Osteoblast (primary cell): ENCODE measurements around the gene GDE1. TPM values are rescaled to one million over a fixed set of nuclear protein-coding genes. Genes with fewer than 3 reads are reported as not detected.

Experiments
- DNase-seq: peaks from one replicate; pipeline ENCODE4 v3.0.0; 2011; ENCODE audit warnings: low spot score, mixed read lengths; ENCODE audit not compliant: insufficient read length; ENCODE audit errors: missing footprints
- H2AFZ ChIP-seq: 2 replicates; pipeline ENCODE4 v1.6.0; 2011; ENCODE audit warnings: mild to moderate bottlenecking, low read length
- H3K27ac ChIP-seq: 2 replicates; pipeline ENCODE4 v1.5.1; 2011; ENCODE audit warnings: mild to moderate bottlenecking, low read depth, low read length, moderate library complexity
- H3K27me3 ChIP-seq: 2 replicates; pipeline ENCODE4 v1.6.0; 2012; ENCODE audit warnings: mild to moderate bottlenecking, control low read depth, inconsistent platforms, low read length, moderate library complexity; ENCODE audit not compliant: insufficient read depth
- H3K36me3 ChIP-seq: 2 replicates; pipeline ENCODE4 v1.5.1; 2011; ENCODE audit warnings: mild to moderate bottlenecking, low read length, control low read depth, moderate library complexity; ENCODE audit not compliant: insufficient read depth
- H3K4me1 ChIP-seq: 2 replicates; pipeline ENCODE4 v1.5.1; 2011; ENCODE audit warnings: mild to moderate bottlenecking, low read length, control low read depth, moderate library complexity; ENCODE audit not compliant: insufficient read depth
- H3K4me2 ChIP-seq: 2 replicates; pipeline ENCODE4 v1.6.0; 2011; ENCODE audit warnings: mild to moderate bottlenecking, low read length; ENCODE audit not compliant: insufficient read depth
- H3K4me3 ChIP-seq: fragments of 200-600 bp; sonication (generic); 3 replicates; pipeline ENCODE4 v1.5.1; 2012; ENCODE audit warnings: mild to moderate bottlenecking, low read length, inconsistent platforms; ENCODE audit not compliant: insufficient read depth
- H3K79me2 ChIP-seq: 2 replicates; pipeline ENCODE4 v1.6.0; 2012; ENCODE audit warnings: mild to moderate bottlenecking, low read length, control low read depth, inconsistent platforms; ENCODE audit not compliant: insufficient read depth
- H3K9me3 ChIP-seq: 2 replicates; pipeline ENCODE4 v1.5.1; 2011; ENCODE audit warnings: low read depth, low read length, control low read depth
- H4K20me1 ChIP-seq: 2 replicates; pipeline ENCODE4 v1.6.0; 2012; ENCODE audit warnings: mild to moderate bottlenecking, low read length, control low read depth; ENCODE audit not compliant: insufficient read depth
- total RNA-seq: library from RNA; depleted of rRNA; stranded (reverse); fragments of >200 nt; gene quantifications from 2 replicates; pipeline ENCODE4 v1.2.3, GENCODE V29; 2012
- TF ChIP-seq, protein P1 (sequence below): IDR thresholded peaks from 2 replicates; pipeline ENCODE4 v1.5.1; 2011; ENCODE audit warnings: mild to moderate bottlenecking, low read depth, low read length, moderate library complexity; ENCODE audit errors: extremely low read depth

GDE1 gene
- total RNA-seq, 1 donor = 77.1 TPM

DNA sequence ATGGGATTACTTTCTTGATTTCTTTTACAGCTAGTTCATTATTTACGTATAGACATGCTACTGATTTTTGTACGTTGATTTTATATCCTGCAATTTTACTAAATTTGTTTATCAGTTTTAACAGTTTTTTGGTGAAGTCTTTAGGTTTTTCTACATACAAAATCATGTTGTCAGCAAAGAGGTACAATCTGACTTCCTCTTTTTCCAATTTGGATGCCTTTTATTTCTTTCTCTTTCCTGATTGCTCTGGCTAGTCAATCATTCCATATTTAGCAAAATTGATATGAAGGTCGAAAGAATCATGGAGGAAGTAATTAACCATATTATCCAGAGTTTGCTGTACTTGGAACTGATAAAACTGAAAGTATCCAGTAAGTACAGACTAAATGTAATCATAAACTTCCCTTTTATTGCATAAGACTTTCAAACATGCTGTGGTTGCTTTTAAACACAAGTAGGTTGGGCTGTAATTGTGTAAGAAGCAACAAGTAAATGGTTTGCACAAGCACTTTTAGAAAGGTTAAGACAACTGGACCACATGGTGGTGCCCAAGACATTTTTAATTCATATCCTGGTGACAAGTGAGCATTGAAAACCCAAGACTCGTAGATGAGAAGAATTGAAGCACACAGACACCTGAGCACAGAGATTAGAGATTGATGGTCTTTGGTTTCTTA, 8.4 kb downstream of the GDE1 start:
- TF ChIP-seq, protein P1, sequence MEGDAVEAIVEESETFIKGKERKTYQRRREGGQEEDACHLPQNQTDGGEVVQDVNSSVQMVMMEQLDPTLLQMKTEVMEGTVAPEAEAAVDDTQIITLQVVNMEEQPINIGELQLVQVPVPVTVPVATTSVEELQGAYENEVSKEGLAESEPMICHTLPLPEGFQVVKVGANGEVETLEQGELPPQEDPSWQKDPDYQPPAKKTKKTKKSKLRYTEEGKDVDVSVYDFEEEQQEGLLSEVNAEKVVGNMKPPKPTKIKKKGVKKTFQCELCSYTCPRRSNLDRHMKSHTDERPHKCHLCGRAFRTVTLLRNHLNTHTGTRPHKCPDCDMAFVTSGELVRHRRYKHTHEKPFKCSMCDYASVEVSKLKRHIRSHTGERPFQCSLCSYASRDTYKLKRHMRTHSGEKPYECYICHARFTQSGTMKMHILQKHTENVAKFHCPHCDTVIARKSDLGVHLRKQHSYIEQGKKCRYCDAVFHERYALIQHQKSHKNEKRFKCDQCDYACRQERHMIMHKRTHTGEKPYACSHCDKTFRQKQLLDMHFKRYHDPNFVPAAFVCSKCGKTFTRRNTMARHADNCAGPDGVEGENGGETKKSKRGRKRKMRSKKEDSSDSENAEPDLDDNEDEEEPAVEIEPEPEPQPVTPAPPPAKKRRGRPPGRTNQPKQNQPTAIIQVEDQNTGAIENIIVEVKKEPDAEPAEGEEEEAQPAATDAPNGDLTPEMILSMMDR = no peak
- H3K4me1 ChIP-seq = peaks cover 4% of the 10 kb centered on the region
- H3K4me3 ChIP-seq = no peak overlapping the region

DNA sequence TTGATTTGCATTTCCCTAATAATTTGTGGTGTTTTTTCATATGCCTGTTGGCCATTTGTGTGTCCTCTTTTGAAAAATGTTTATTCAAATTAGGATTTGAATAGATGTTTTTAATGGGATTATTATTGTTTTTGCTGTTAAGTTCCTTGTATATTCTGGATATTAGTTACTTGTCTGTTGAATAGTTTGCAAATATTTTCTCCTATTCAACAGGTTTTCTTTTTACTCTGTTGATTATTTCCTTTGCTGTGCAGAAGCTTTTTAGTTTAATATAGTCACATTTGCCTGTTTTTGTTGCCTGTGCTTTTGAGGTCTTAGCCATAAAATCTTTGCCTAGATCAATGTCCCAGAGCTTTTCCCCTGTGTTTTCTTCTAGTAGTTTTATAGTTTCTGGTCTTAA, 9.6 kb downstream of the GDE1 start:
- Histone ChIP-seq H3K4me3 (no peak overlapping the region), H4K20me1 (peaks cover 29% of the 10 kb centered on the region), H3K4me1 (peaks cover 4% of the 10 kb centered on the region), H3K36me3 (peaks cover 15% of the 10 kb centered on the region), H3K27me3 (no peaks in the 10 kb centered on the region), H3K4me2 (no peak overlapping the region), H3K9me3 (no peaks in the 10 kb centered on the region), H3K27ac (no peak overlapping the region), H2AFZ (no peak overlapping the region), H3K79me2 (no peaks in the 10 kb centered on the region)
- TF ChIP-seq, protein P1 = no peak
- no peak for DNase-seq

More for the DNA sequence above, 8.4 kb downstream of the GDE1 start:
- Histone ChIP-seq H3K4me2 (no peak overlapping the region), H3K27me3 (no peaks in the 10 kb centered on the region), H2AFZ (no peak overlapping the region), H3K9me3 (no peaks in the 10 kb centered on the region), H3K36me3 (peaks cover 15% of the 10 kb centered on the region), H4K20me1 (peaks cover 24% of the 10 kb centered on the region), H3K79me2 (peaks cover 3% of the 10 kb centered on the region), H3K27ac (no peak overlapping the region)
- DNase-seq = no peak

DNA sequence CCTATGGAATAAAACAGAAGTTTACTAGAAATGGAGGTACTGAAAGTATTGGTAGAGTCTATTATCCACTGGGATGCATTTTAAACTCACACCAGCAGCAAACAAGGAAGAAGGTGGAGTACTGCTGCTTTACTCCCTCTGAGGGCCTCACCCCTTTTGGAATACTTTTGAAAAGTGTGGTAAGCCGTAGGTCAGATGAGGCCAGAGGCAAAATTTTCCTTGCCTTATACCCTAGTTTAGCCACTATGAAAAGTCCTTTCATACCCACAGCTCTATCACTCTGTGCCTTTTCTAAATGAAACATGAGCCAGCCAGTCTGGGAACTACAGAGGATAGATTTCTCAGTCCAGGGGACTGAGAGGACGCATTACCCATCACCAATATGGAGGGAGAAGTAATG, 14.0 kb downstream of the GDE1 start:
- no peaks in the 10 kb centered on the region for H3K79me2 ChIP-seq
- H2AFZ ChIP-seq = no peak overlapping the region
- H4K20me1 ChIP-seq = peaks cover 33% of the 10 kb centered on the region
- no peaks in the 10 kb centered on the region for H3K9me3 ChIP-seq
- peaks cover 11% of the 10 kb centered on the region for H3K4me1 ChIP-seq
- no peak overlapping the region for H3K4me3 ChIP-seq
- peaks cover 17% of the 10 kb centered on the region for H3K36me3 ChIP-seq
- DNase-seq = no peak
- no peak overlapping the region for H3K4me2 ChIP-seq
- H3K27me3 ChIP-seq = no peaks in the 10 kb centered on the region
- TF ChIP-seq, protein P1 = no peak
- H3K27ac ChIP-seq = no peak overlapping the region

DNA sequence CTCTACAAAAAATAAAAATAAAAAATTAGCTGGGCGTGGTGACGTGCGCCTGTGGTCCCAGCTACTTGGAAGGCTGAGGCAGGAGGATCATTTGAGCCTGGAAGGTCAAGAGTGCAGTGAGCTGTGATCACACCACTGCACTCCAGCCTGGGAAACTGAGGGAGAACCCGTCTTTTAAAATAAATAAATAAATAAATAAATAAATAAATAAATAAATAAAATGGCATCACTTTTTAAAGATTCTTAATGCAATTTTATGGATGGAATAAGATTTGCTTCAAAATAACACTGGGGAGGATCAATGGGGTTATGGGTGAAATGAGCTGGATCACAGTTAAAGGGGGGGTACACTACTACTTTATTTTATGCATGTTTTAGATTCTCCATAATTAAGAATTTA, 14.9 kb downstream of the GDE1 start:
- H2AFZ ChIP-seq = no peak overlapping the region
- H3K79me2 ChIP-seq = no peaks in the 10 kb centered on the region
- TF ChIP-seq, protein P1 = no peak
- no peak overlapping the region for H3K27ac ChIP-seq
- DNase-seq = no peak
- H3K4me2 ChIP-seq = no peak overlapping the region
- H3K27me3 ChIP-seq = no peaks in the 10 kb centered on the region
- H4K20me1 ChIP-seq = peaks cover 33% of the 10 kb centered on the region
- no peak overlapping the region for H3K4me3 ChIP-seq
- peaks cover 21% of the 10 kb centered on the region for H3K36me3 ChIP-seq
- no peaks in the 10 kb centered on the region for H3K9me3 ChIP-seq
- H3K4me1 ChIP-seq = peaks cover 11% of the 10 kb centered on the region
